Measurements from ENCODE around the gene CABYR.

GRCh38 chr18:24195296-24196053, 56.6 kb downstream of the CABYR start:
- TF ChIP-seq ARHGAP35 (CRISPR knock-in tag; IDR thresholded peaks at IDR 0.05; ENCODE audit: borderline replicate concordance) (no peak), MYNN (CRISPR knock-in tag; IDR thresholded peaks at IDR 0.05; ENCODE audit: low read depth) (no peak), ZNF558 (CRISPR knock-in tag; IDR thresholded peaks at IDR 0.05; ENCODE audit: borderline replicate concordance) (no peak), KDM6A (CRISPR knock-in tag; IDR thresholded peaks at IDR 0.05; ENCODE audit: low read depth) (no peak), ZNF276 (CRISPR knock-in tag; IDR thresholded peaks at IDR 0.05; ENCODE audit: low read depth) (no peak), TCF12 (IDR thresholded peaks at IDR 0.05) (no peak), TCF12 (CRISPR knock-in tag; IDR thresholded peaks at IDR 0.05) (no peak), ZNF292 (CRISPR knock-in tag; IDR thresholded peaks at IDR 0.05; ENCODE audit: borderline replicate concordance, low read depth) (no peak)
- TF ChIP-seq, protein P1, sequence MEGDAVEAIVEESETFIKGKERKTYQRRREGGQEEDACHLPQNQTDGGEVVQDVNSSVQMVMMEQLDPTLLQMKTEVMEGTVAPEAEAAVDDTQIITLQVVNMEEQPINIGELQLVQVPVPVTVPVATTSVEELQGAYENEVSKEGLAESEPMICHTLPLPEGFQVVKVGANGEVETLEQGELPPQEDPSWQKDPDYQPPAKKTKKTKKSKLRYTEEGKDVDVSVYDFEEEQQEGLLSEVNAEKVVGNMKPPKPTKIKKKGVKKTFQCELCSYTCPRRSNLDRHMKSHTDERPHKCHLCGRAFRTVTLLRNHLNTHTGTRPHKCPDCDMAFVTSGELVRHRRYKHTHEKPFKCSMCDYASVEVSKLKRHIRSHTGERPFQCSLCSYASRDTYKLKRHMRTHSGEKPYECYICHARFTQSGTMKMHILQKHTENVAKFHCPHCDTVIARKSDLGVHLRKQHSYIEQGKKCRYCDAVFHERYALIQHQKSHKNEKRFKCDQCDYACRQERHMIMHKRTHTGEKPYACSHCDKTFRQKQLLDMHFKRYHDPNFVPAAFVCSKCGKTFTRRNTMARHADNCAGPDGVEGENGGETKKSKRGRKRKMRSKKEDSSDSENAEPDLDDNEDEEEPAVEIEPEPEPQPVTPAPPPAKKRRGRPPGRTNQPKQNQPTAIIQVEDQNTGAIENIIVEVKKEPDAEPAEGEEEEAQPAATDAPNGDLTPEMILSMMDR (CRISPR knock-in tag; IDR thresholded peaks at IDR 0.05): no peak

Measured in HepG2 (cell line).